Endothelial cell of umbilical vein (primary cell): Measurements from ENCODE around the gene UBR7.

Experiments used
- FOS ChIP-seq: IDR thresholded peaks from 2 replicates; pipeline ENCODE4 v1.6.1; 2011; ENCODE audit warnings: mild to moderate bottlenecking, low read length, moderate library complexity, borderline replicate concordance; ENCODE audit not compliant: insufficient read depth
- MYC ChIP-seq: IDR thresholded peaks from one replicate; pipeline ENCODE4 v1.6.1; 2011; ENCODE audit warnings: mild to moderate bottlenecking, low read depth, low read length
- POLR2A ChIP-seq: IDR thresholded peaks from 2 replicates; pipeline ENCODE4 v1.6.1; 2012; ENCODE audit warnings: low read depth, mild to moderate bottlenecking, control low read depth, low read length
- POLR2AphosphoS5 ChIP-seq: IDR thresholded peaks from 2 replicates; pipeline ENCODE4 v1.6.1; 2012; ENCODE audit warnings: low read depth, mild to moderate bottlenecking, control low read depth, low read length, moderate library complexity; ENCODE audit not compliant: insufficient read depth
- TF ChIP-seq, protein P1 (sequence below), 2 donors: IDR thresholded peaks; 1 replicate in 1 of 2; 2 replicates in 1 of 2; pipeline ENCODE4 v1.5.1; 2011; ENCODE audit warnings: low read length in 2 of 2, mild to moderate bottlenecking in 2 of 2, moderate library complexity in 2 of 2, control low read depth in 1 of 2, inconsistent platforms in 1 of 2, low read depth in 1 of 2; ENCODE audit not compliant: insufficient read depth in 1 of 2; ENCODE audit errors: extremely low read depth in 1 of 2
- TF ChIP-seq, protein P2 (sequence below): IDR thresholded peaks from 2 replicates; pipeline ENCODE4 v1.6.1; 2011; ENCODE audit not compliant: insufficient read depth, insufficient read length

- TF ChIP-seq, protein P1, sequence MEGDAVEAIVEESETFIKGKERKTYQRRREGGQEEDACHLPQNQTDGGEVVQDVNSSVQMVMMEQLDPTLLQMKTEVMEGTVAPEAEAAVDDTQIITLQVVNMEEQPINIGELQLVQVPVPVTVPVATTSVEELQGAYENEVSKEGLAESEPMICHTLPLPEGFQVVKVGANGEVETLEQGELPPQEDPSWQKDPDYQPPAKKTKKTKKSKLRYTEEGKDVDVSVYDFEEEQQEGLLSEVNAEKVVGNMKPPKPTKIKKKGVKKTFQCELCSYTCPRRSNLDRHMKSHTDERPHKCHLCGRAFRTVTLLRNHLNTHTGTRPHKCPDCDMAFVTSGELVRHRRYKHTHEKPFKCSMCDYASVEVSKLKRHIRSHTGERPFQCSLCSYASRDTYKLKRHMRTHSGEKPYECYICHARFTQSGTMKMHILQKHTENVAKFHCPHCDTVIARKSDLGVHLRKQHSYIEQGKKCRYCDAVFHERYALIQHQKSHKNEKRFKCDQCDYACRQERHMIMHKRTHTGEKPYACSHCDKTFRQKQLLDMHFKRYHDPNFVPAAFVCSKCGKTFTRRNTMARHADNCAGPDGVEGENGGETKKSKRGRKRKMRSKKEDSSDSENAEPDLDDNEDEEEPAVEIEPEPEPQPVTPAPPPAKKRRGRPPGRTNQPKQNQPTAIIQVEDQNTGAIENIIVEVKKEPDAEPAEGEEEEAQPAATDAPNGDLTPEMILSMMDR (IDR thresholded peaks at IDR 0.05; ENCODE audit: extremely low read depth in 1 of 2, insufficient read depth in 1 of 2, low read depth in 1 of 2, low read length in 2 of 2) = no peak
- TF ChIP-seq FOS (no peak), POLR2A (no peak), MYC (no peak), POLR2AphosphoS5 (no peak)
- TF ChIP-seq, protein P2, sequence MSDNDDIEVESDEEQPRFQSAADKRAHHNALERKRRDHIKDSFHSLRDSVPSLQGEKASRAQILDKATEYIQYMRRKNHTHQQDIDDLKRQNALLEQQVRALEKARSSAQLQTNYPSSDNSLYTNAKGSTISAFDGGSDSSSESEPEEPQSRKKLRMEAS = no peak
Measured at GRCh38 chr14:93195316-93195999, 11.6 kb upstream of the UBR7 start.
